ENCODE measurements around the gene TRIM39.

DNA sequence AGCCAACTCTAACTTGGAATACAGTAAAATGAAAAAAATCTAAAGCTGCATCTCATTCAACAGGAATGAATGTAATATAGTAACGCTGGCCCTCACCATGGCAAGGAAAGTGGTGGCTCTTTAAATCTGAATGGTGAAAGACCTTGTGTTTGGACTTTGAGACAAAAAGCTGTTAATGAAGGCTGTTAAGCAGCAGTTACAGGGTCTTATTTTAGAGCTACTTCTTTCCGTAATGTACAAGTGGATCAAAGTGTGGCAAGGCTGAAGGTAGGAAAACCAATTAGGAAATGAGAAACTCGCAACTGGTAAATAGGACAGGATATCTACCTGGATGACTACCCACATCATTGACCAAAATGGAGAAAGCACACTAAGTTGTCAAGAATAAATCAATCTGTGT, 11.6 kb upstream of the TRIM39 start:
- TF ChIP-seq CTCF (IDR thresholded peaks at IDR 0.05) (no peak), POLR2A (IDR thresholded peaks at IDR 0.05) (no peak)
